Measurements from ENCODE around the gene SPOCD1. TPM values are rescaled to one million over a fixed set of nuclear protein-coding genes. Genes with fewer than 3 reads are reported as not detected.

SPOCD1 gene
- total RNA-seq, 1 donor from 2014 or later: not detected

- Histone ChIP-seq H3K9me3 (replicated peaks) (no peaks in the 10 kb centered on the region), H3K4me1 (peaks cover 53% of the 10 kb centered on the region), H3K27me3 (ENCODE audit: low read depth) (peaks cover 33% of the 10 kb centered on the region), H3K4me3 (no peak overlapping the region), H3K36me3 (no peaks in the 10 kb centered on the region), H3K27ac (replicated peaks) (no peak overlapping the region)
- intact Hi-C loops (cut with micrococcal nuclease): no loop called here
- no peak for TF ChIP-seq CTCF (IDR thresholded peaks at IDR 0.05; ENCODE audit: borderline replicate concordance)
- DNase-seq: no peak
Observed at GRCh38 chr1:31759298-31760023, 56.4 kb downstream of the SPOCD1 start.

- Histone ChIP-seq H3K27ac (replicated peaks) (no peak overlapping the region), H3K4me3 (no peak overlapping the region), H3K4me1 (peaks cover 57% of the 10 kb centered on the region), H3K27me3 (ENCODE audit: low read depth) (peaks cover 32% of the 10 kb centered on the region), H3K36me3 (no peaks in the 10 kb centered on the region), H3K9me3 (replicated peaks) (no peaks in the 10 kb centered on the region)
- intact Hi-C loops (cut with micrococcal nuclease): no loop called here
- TF ChIP-seq CTCF (IDR thresholded peaks at IDR 0.05; ENCODE audit: borderline replicate concordance): no peak
- DNase-seq: no peak
Observed at GRCh38 chr1:31758823-31759222, 57.0 kb downstream of the SPOCD1 start.

DNA sequence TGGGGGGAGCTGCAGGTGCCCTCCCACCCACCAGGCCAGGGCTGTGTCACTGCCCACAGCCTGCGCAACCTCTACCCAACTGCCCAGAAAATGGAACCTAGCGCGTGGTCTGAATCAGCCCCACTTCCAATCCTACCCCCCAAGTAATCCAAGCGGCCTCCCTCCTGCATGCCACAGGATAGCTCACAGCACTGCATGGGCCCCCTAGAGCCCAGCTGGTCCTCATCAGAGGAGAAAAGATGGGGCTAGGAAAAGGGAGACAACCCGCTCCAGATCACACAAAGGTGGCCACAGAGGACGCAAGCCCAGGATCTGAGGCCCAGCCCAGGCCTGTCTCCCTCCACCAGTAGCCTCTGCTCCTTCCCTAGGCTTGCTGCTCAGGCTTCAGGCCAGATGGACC lies 57.8 kb downstream of the SPOCD1 start:
- H3K4me1 ChIP-seq: peaks cover 58% of the 10 kb centered on the region

DNA sequence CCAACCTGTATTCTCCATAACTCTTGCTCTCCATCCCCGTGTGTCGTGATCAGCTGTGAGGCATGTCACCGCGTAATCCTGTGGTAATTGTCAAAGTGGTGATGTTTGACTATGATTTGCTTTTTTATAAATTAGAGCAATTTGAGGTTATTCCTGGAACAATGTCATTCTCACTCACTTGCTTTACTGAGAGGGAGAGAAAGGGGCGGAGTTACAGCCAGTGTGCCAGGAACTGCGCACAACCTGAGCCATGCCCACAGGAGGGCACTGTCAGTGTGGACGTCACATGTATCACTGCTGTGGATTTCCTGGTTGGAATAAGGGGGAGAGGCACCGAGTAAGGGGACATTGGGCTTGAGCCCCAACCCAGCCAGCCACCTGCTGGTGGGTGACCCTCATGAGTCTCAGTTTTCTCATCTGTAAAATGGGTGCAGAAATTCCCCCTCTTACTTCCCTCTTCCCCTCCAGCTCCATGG lies 58.6 kb downstream of the SPOCD1 start:
- Histone ChIP-seq H3K4me1 (peaks cover 58% of the 10 kb centered on the region), H3K4me3 (no peak overlapping the region), H3K27me3 (ENCODE audit: low read depth) (peaks cover 22% of the 10 kb centered on the region), H3K9me3 (replicated peaks) (no peaks in the 10 kb centered on the region), H3K27ac (replicated peaks) (no peak overlapping the region), H3K36me3 (no peaks in the 10 kb centered on the region)
- intact Hi-C loops (cut with micrococcal nuclease): no loop called here
- no peak for TF ChIP-seq CTCF (IDR thresholded peaks at IDR 0.05; ENCODE audit: borderline replicate concordance)
- no peak for DNase-seq

More for the DNA sequence above, 57.8 kb downstream of the SPOCD1 start:
- H3K4me3 ChIP-seq: no peak overlapping the region
- intact Hi-C loops (cut with micrococcal nuclease): no loop called here
- peaks cover 29% of the 10 kb centered on the region for H3K27me3 ChIP-seq (ENCODE audit: low read depth)
- H3K9me3 ChIP-seq (replicated peaks): no peaks in the 10 kb centered on the region
- TF ChIP-seq CTCF (IDR thresholded peaks at IDR 0.05; ENCODE audit: borderline replicate concordance): no peak
- H3K27ac ChIP-seq (replicated peaks): no peak overlapping the region
- H3K36me3 ChIP-seq: no peaks in the 10 kb centered on the region
- no peak for DNase-seq

DNA sequence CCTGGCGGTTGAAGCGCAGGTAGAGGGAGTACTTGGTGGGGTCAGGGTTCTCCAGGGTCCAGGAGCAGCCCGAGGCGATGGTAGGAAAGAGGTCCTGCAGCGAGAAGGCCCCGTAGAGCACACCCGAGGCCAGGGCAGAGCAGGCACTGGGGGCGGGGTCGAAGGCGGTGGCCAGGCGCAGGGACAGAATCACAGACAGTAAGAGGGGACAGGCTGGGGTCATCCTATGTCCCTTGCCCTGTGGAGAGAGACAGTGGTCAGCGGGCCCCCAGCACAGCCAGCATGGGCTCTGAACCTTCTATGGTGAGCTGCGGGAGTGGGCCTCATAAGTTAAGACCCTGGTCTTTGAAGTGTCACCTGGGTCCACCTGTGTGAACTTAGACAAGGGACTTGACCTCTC lies 59.2 kb downstream of the SPOCD1 start:
- H3K4me1 ChIP-seq: peaks cover 63% of the 10 kb centered on the region
- no peak for TF ChIP-seq CTCF (IDR thresholded peaks at IDR 0.05; ENCODE audit: borderline replicate concordance)
- no peak overlapping the region for H3K27ac ChIP-seq (replicated peaks)
- H3K9me3 ChIP-seq (replicated peaks): no peaks in the 10 kb centered on the region
- H3K36me3 ChIP-seq: no peaks in the 10 kb centered on the region
- intact Hi-C loops (cut with micrococcal nuclease): no loop called here
- H3K27me3 ChIP-seq (ENCODE audit: low read depth): peaks cover 19% of the 10 kb centered on the region
- no peak for DNase-seq
- no peak overlapping the region for H3K4me3 ChIP-seq

Measured in left ventricle myocardium inferior (tissue), 1 donor.